Measurements from ENCODE around the gene SUPT20HL1.

Gene SUPT20HL1

DNA sequence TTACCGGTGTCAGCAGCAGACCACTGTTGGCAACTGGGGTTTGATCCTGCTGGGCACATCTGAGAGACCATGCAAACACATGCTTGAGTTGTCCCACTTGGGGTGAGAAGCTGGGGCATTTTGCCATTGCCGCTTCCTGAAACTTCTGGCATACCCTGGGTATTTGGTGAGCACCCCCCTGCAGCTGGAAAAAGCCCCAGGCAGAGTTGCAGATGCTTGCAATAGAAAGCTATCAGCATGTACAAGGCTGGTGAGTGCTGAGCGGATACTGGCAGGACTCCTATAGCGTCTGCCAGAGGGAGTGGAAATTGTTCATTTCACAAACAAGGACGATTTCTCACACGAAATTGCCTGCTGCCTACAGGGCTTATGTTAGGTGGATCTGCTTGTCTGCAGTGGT lies 32.3 kb downstream of the SUPT20HL1 start:
- H3K79me2 ChIP-seq (ENCODE audit: control insufficient read depth, insufficient read depth, low read length), result no peaks in the 10 kb centered on the region
- no peak for DNase-seq
- no peaks in the 10 kb centered on the region for H3K27me3 ChIP-seq (ENCODE audit: insufficient read depth, low read length, poor library complexity)
- no peak overlapping the region for H2BK15ac ChIP-seq (replicated peaks; ENCODE audit: low read depth)
- WGBS (ENCODE audit: extremely low coverage, insufficient coverage, low lambda C conversion rate), result no CpG with 5 or more reads among the region's 6 CpGs
- no peak overlapping the region for H3K56ac ChIP-seq (ENCODE audit: low read length)
- H4K5ac ChIP-seq (ENCODE audit: low read length), result no peak overlapping the region
- no peak overlapping the region for H3K9ac ChIP-seq (ENCODE audit: low read length)
- no peaks in the 10 kb centered on the region for H3K4me1 ChIP-seq (ENCODE audit: control insufficient read depth, low read depth, low read length)
- no peak overlapping the region for H4K8ac ChIP-seq (ENCODE audit: low read depth, low read length)
- H3K27ac ChIP-seq (ENCODE audit: low read depth, low read length), result no peak overlapping the region
- no peak overlapping the region for H3K4me3 ChIP-seq (ENCODE audit: low read length)
- H2BK120ac ChIP-seq (ENCODE audit: low read depth, low read length), result no peak overlapping the region
- H3K23ac ChIP-seq (ENCODE audit: low read length), result no peak overlapping the region
- no peak overlapping the region for H3K4ac ChIP-seq (ENCODE audit: low read depth, low read length)
- H3K36me3 ChIP-seq (ENCODE audit: control insufficient read depth, insufficient read depth, low read length), result no peaks in the 10 kb centered on the region
- H3K79me1 ChIP-seq (ENCODE audit: low read length), result no peaks in the 10 kb centered on the region
- H3K18ac ChIP-seq (ENCODE audit: low read length), result no peak overlapping the region
- no peak overlapping the region for H3K4me2 ChIP-seq (ENCODE audit: low read length)
- no peak overlapping the region for H2AK5ac ChIP-seq (ENCODE audit: low read length)
- H2BK5ac ChIP-seq (ENCODE audit: low read length), result no peak overlapping the region

DNA sequence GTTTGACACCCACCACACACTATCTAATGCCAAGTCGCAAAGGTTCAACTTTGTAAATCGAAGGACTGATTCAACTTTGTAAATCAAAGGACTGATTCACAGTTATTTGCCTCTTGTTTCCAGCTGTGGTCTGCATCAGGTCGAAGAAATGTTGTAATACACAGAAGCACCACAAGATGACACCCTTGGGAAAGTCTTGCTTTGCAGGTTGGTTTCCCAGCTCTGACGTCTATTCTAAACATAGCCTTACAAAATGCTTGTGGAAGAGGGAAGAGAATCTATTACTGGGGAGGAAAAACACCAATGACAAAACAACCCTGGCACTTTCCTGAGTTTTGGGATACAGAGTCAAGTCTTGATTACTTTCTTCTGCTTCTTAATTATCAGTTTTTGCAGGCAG lies 35.3 kb downstream of the SUPT20HL1 start:
- Histone ChIP-seq H4K8ac (ENCODE audit: low read depth, low read length) (no peak overlapping the region), H3K56ac (ENCODE audit: low read length) (no peak overlapping the region), H3K27me3 (ENCODE audit: insufficient read depth, low read length, poor library complexity) (no peaks in the 10 kb centered on the region), H3K23ac (ENCODE audit: low read length) (no peak overlapping the region), H3K4me2 (ENCODE audit: low read length) (no peak overlapping the region), H4K5ac (ENCODE audit: low read length) (no peak overlapping the region), H3K36me3 (ENCODE audit: control insufficient read depth, insufficient read depth, low read length) (no peaks in the 10 kb centered on the region), H3K79me2 (ENCODE audit: control insufficient read depth, insufficient read depth, low read length) (no peaks in the 10 kb centered on the region), H2BK120ac (ENCODE audit: low read depth, low read length) (no peak overlapping the region), H3K4me3 (ENCODE audit: low read length) (no peak overlapping the region), H3K18ac (ENCODE audit: low read length) (no peak overlapping the region), H3K4me1 (ENCODE audit: control insufficient read depth, low read depth, low read length) (no peaks in the 10 kb centered on the region), H3K4ac (ENCODE audit: low read depth, low read length) (no peak overlapping the region), H3K79me1 (ENCODE audit: low read length) (no peaks in the 10 kb centered on the region), H2BK5ac (ENCODE audit: low read length) (no peak overlapping the region), H2BK15ac (replicated peaks; ENCODE audit: low read depth) (no peak overlapping the region), H2AK5ac (ENCODE audit: low read length) (no peak overlapping the region), H3K9ac (ENCODE audit: low read length) (no peak overlapping the region), H3K27ac (ENCODE audit: low read depth, low read length) (no peak overlapping the region)
- no CpG with 5 or more reads among the region's 4 CpGs for WGBS (ENCODE audit: extremely low coverage, insufficient coverage, low lambda C conversion rate)
- peak; percentile 63 for DNase-seq

DNA sequence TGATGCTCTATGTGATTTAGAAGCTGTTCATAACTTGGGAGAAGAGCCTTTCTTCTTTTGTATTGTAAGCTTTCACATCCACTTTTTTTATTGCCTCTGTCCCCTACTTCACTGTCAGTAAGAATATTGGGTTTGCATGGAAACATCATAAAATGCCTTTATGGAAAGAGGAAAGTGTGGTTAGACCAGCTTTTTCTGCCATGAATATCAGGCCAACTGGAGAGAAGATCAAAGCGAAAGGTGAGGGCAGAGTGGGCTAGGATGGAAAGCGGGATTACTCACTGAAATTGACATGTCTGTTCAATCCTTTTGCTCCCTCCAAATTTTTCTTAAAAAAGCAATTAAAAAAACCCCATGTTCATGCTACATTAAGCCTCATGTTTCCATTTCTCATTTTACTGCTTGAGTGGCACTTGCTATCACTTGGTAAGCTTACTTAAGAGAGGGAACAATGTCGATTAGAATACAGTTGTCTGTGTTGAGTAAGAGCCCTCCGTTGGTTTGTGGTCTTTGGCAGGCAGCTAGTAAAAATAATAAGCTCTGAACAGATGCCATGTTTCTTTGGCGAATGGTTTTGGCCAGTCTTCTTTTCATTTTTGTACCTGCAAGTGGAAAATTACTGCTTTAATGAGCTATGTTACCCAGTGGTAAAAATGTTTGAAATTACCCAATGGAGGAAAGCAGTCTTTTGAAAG lies 35.9 kb downstream of the SUPT20HL1 start:
- Histone ChIP-seq H3K27ac (ENCODE audit: low read depth, low read length) (no peak overlapping the region), H2BK15ac (replicated peaks; ENCODE audit: low read depth) (no peak overlapping the region), H3K4ac (ENCODE audit: low read depth, low read length) (no peak overlapping the region), H3K4me3 (ENCODE audit: low read length) (no peak overlapping the region), H3K4me2 (ENCODE audit: low read length) (no peak overlapping the region), H3K36me3 (ENCODE audit: control insufficient read depth, insufficient read depth, low read length) (no peaks in the 10 kb centered on the region), H2BK120ac (ENCODE audit: low read depth, low read length) (no peak overlapping the region), H4K5ac (ENCODE audit: low read length) (no peak overlapping the region), H3K79me2 (ENCODE audit: control insufficient read depth, insufficient read depth, low read length) (no peaks in the 10 kb centered on the region), H2AK5ac (ENCODE audit: low read length) (no peak overlapping the region), H3K23ac (ENCODE audit: low read length) (no peak overlapping the region), H3K9ac (ENCODE audit: low read length) (no peak overlapping the region), H3K56ac (ENCODE audit: low read length) (no peak overlapping the region), H3K79me1 (ENCODE audit: low read length) (no peaks in the 10 kb centered on the region), H2BK5ac (ENCODE audit: low read length) (no peak overlapping the region), H3K27me3 (ENCODE audit: insufficient read depth, low read length, poor library complexity) (no peaks in the 10 kb centered on the region), H3K18ac (ENCODE audit: low read length) (no peak overlapping the region), H3K4me1 (ENCODE audit: control insufficient read depth, low read depth, low read length) (no peaks in the 10 kb centered on the region), H4K8ac (ENCODE audit: low read depth, low read length) (no peak overlapping the region)
- no peak for DNase-seq
- no CpG with 5 or more reads among the region's 5 CpGs for WGBS (ENCODE audit: extremely low coverage, insufficient coverage, low lambda C conversion rate)

DNA sequence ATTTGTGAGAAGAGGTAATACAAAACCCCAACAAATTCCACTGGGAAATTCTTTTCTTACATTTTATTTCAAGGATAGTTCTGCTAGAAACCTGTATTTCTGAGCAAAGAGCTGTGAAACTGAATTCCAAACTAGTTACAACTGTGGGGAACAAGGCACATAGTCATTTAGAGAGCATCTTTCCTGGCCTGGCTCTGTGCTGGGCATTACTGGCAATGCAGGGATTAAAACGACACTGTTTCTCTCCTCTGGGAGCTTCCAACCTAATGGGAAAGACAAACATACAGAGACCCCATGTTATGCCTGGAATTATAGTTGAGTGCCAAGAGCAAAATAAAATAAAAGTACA lies 36.5 kb downstream of the SUPT20HL1 start:
- H3K9ac ChIP-seq (ENCODE audit: low read length), result no peak overlapping the region
- H3K36me3 ChIP-seq (ENCODE audit: control insufficient read depth, insufficient read depth, low read length), result no peaks in the 10 kb centered on the region
- H3K79me1 ChIP-seq (ENCODE audit: low read length), result no peaks in the 10 kb centered on the region
- H3K27me3 ChIP-seq (ENCODE audit: insufficient read depth, low read length, poor library complexity), result no peaks in the 10 kb centered on the region
- H2BK15ac ChIP-seq (replicated peaks; ENCODE audit: low read depth), result no peak overlapping the region
- no peak overlapping the region for H3K18ac ChIP-seq (ENCODE audit: low read length)
- no peak overlapping the region for H3K4ac ChIP-seq (ENCODE audit: low read depth, low read length)
- no peak overlapping the region for H3K27ac ChIP-seq (ENCODE audit: low read depth, low read length)
- no peak overlapping the region for H3K4me3 ChIP-seq (ENCODE audit: low read length)
- no CpG with 5 or more reads among the region's 1 CpG for WGBS (ENCODE audit: extremely low coverage, insufficient coverage, low lambda C conversion rate)
- no peak overlapping the region for H2BK120ac ChIP-seq (ENCODE audit: low read depth, low read length)
- no peak overlapping the region for H2AK5ac ChIP-seq (ENCODE audit: low read length)
- no peaks in the 10 kb centered on the region for H3K79me2 ChIP-seq (ENCODE audit: control insufficient read depth, insufficient read depth, low read length)
- H3K4me2 ChIP-seq (ENCODE audit: low read length), result no peak overlapping the region
- H4K8ac ChIP-seq (ENCODE audit: low read depth, low read length), result no peak overlapping the region
- DNase-seq, result no peak
- no peak overlapping the region for H3K56ac ChIP-seq (ENCODE audit: low read length)
- H2BK5ac ChIP-seq (ENCODE audit: low read length), result no peak overlapping the region
- H3K23ac ChIP-seq (ENCODE audit: low read length), result no peak overlapping the region
- no peaks in the 10 kb centered on the region for H3K4me1 ChIP-seq (ENCODE audit: control insufficient read depth, low read depth, low read length)
- H4K5ac ChIP-seq (ENCODE audit: low read length), result no peak overlapping the region

DNA sequence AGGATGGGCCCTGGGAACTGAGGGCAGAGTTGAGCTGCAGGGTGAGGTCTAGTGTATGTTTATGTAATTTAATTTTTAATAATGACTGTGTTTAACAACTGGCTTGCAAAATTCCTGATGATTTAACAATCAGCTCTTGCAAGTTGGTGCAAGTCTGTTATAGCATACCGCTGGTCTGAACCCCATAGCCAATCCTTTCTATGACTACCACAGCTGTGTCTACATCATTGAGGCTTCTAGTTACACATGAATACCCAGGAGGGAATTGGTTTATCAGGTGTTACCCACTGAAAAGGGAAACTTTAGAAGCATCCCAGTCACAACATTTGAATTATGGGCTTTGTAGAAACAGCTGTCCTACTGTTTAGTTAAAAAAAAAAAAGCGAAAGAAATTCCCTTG lies 38.3 kb downstream of the SUPT20HL1 start:
- Histone ChIP-seq H3K23ac (ENCODE audit: low read length) (no peak overlapping the region), H3K79me1 (ENCODE audit: low read length) (no peaks in the 10 kb centered on the region), H4K8ac (ENCODE audit: low read depth, low read length) (no peak overlapping the region), H3K27me3 (ENCODE audit: insufficient read depth, low read length, poor library complexity) (no peaks in the 10 kb centered on the region), H4K5ac (ENCODE audit: low read length) (no peak overlapping the region), H3K9ac (ENCODE audit: low read length) (no peak overlapping the region), H2BK15ac (replicated peaks; ENCODE audit: low read depth) (no peak overlapping the region), H3K56ac (ENCODE audit: low read length) (no peak overlapping the region), H2BK5ac (ENCODE audit: low read length) (no peak overlapping the region), H3K4me1 (ENCODE audit: control insufficient read depth, low read depth, low read length) (no peaks in the 10 kb centered on the region), H3K18ac (ENCODE audit: low read length) (no peak overlapping the region), H3K4me3 (ENCODE audit: low read length) (no peak overlapping the region), H3K27ac (ENCODE audit: low read depth, low read length) (no peak overlapping the region), H2AK5ac (ENCODE audit: low read length) (no peak overlapping the region), H2BK120ac (ENCODE audit: low read depth, low read length) (no peak overlapping the region), H3K4ac (ENCODE audit: low read depth, low read length) (no peak overlapping the region), H3K4me2 (ENCODE audit: low read length) (no peak overlapping the region), H3K36me3 (ENCODE audit: control insufficient read depth, insufficient read depth, low read length) (no peaks in the 10 kb centered on the region), H3K79me2 (ENCODE audit: control insufficient read depth, insufficient read depth, low read length) (no peaks in the 10 kb centered on the region)
- WGBS (ENCODE audit: extremely low coverage, insufficient coverage, low lambda C conversion rate), result no CpG with 5 or more reads among the region's 2 CpGs
- DNase-seq, result no peak

DNA sequence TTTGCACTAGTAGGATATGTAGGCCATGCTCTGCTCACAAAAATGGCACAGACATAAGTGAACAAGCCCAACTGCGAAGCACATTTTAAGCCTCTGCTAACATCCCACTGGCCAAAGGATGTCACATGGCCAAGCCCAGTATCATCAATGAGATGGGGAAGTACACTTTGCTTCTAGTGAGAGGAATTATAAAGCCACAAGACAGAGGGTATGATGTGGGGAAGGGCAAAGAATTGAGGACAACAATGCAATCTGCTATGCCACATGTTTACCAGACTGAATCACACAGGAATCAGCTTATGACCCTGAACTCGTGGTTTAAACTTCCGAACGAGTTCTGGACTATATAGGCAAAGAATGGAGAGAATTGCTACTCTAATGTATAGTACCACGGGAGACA lies 39.1 kb downstream of the SUPT20HL1 start:
- H4K5ac ChIP-seq (ENCODE audit: low read length), result no peak overlapping the region

More for the DNA sequence above, 39.1 kb downstream of the SUPT20HL1 start:
- Histone ChIP-seq H2AK5ac (ENCODE audit: low read length) (no peak overlapping the region), H3K4me2 (ENCODE audit: low read length) (no peak overlapping the region), H4K8ac (ENCODE audit: low read depth, low read length) (no peak overlapping the region), H3K23ac (ENCODE audit: low read length) (no peak overlapping the region), H3K27ac (ENCODE audit: low read depth, low read length) (no peak overlapping the region), H2BK15ac (replicated peaks; ENCODE audit: low read depth) (no peak overlapping the region), H2BK120ac (ENCODE audit: low read depth, low read length) (no peak overlapping the region), H3K27me3 (ENCODE audit: insufficient read depth, low read length, poor library complexity) (no peaks in the 10 kb centered on the region), H3K4me3 (ENCODE audit: low read length) (no peak overlapping the region), H3K79me2 (ENCODE audit: control insufficient read depth, insufficient read depth, low read length) (no peaks in the 10 kb centered on the region), H3K9ac (ENCODE audit: low read length) (no peak overlapping the region), H3K18ac (ENCODE audit: low read length) (no peak overlapping the region), H2BK5ac (ENCODE audit: low read length) (no peak overlapping the region), H3K79me1 (ENCODE audit: low read length) (no peaks in the 10 kb centered on the region), H3K36me3 (ENCODE audit: control insufficient read depth, insufficient read depth, low read length) (no peaks in the 10 kb centered on the region), H3K4ac (ENCODE audit: low read depth, low read length) (no peak overlapping the region), H3K56ac (ENCODE audit: low read length) (no peak overlapping the region), H3K4me1 (ENCODE audit: control insufficient read depth, low read depth, low read length) (no peaks in the 10 kb centered on the region)
- DNase-seq, result no peak
- WGBS (ENCODE audit: extremely low coverage, insufficient coverage, low lambda C conversion rate), result no CpG with 5 or more reads among the region's 5 CpGs

All from mesendoderm (in vitro differentiated cells).